Neuron (in vitro differentiated cells): ENCODE data around the gene ZNF385A.

ENCODE experiments used
- H2AFZ ChIP-seq: one replicate; pipeline ENCODE4 v1.6.1; 2013; ENCODE audit warnings: low read depth, mild to moderate bottlenecking, inconsistent platforms, low read length, moderate library complexity
- H3K27me3 ChIP-seq: one replicate; pipeline ENCODE4 v1.6.1; 2013; ENCODE audit warnings: low read length; ENCODE audit not compliant: insufficient read depth
- H3K36me3 ChIP-seq: one replicate; pipeline ENCODE4 v1.6.1; 2013; ENCODE audit warnings: low read length; ENCODE audit not compliant: insufficient read depth
- H3K4me1 ChIP-seq: one replicate; pipeline ENCODE4 v1.6.1; 2013; ENCODE audit warnings: low read length; ENCODE audit not compliant: insufficient read depth
- H3K4me3 ChIP-seq: 2 replicates; pipeline ENCODE4 v1.5.1; 2013; ENCODE audit warnings: mild to moderate bottlenecking, low read length, moderate library complexity
- H3K9me3 ChIP-seq: one replicate; pipeline ENCODE4 v1.6.1; 2013; ENCODE audit warnings: low read length

Gene ZNF385A

DNA sequence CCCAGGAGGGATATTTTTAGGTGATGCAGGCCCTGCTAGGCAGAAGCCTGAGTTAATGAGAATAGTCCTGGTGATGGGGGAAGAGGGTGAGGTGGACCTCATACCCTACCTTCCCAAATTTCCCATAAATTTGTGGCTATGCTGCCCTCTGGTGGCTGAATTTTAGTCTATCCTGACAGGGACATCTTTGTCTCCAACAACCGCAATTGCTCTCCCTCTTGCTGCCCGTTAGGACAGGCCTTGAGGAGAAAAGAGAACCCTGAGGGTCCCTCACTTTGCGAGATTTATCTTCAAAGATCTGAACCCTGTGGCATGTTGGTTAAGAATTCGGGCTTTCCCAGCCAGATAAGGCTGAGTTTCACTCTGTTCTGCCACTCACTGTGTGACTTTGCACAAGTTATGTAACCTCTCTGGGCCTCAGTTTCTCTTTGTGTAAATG, 9.8 kb upstream of the ZNF385A start:
- no peak overlapping the region for H3K4me3 ChIP-seq
- H2AFZ ChIP-seq: no peak overlapping the region
- no peaks in the 10 kb centered on the region for H3K27me3 ChIP-seq
- H3K4me1 ChIP-seq: peaks cover 3% of the 10 kb centered on the region
- no peaks in the 10 kb centered on the region for H3K9me3 ChIP-seq
- no peaks in the 10 kb centered on the region for H3K36me3 ChIP-seq

DNA sequence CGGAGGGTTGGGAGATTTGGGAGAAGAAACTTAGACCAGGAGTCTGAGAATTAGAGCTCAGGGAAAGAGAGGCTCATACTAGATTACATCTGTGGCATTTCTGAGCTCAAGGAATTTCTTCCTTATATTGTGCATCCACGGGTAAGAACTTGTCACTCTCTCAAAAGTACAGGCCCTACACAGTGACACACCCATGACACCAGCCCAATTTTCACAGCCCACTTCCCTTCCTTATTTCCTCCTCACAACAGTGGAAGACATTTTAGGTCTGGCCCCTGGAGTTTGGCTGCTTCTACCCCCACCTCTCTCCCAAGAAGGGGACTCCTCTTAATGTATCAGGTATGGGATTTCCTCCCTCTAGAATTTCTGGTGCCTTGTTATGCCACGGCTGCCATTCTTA, 9.2 kb upstream of the ZNF385A start:
- Histone ChIP-seq H2AFZ (no peak overlapping the region), H3K4me3 (no peak overlapping the region), H3K27me3 (no peaks in the 10 kb centered on the region), H3K9me3 (no peaks in the 10 kb centered on the region), H3K36me3 (no peaks in the 10 kb centered on the region), H3K4me1 (peaks cover 3% of the 10 kb centered on the region)

DNA sequence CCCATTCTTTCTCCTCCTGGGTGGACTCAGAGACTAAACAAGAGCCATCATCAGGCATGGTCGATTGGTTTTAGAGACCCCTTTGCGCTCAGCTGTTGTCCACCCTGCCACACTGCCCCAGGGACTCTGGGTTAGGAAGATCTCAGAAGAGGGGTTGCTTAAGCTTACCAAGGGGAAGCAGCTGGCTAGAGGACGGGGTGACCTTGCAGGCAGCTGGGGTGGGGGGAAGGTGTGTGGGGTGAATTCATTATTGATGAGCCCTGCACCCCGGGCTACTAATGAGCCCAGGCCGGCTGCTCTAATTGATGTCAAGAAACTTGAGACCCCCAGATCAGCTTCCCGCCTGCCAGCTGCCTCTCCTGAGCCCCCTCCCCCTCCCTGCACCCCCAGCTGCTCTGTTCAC, 8.7 kb upstream of the ZNF385A start:
- no peaks in the 10 kb centered on the region for H3K9me3 ChIP-seq
- H3K4me3 ChIP-seq: no peak overlapping the region
- no peak overlapping the region for H2AFZ ChIP-seq
- no peaks in the 10 kb centered on the region for H3K36me3 ChIP-seq
- peaks cover 3% of the 10 kb centered on the region for H3K4me1 ChIP-seq
- H3K27me3 ChIP-seq: peaks cover 1% of the 10 kb centered on the region

DNA sequence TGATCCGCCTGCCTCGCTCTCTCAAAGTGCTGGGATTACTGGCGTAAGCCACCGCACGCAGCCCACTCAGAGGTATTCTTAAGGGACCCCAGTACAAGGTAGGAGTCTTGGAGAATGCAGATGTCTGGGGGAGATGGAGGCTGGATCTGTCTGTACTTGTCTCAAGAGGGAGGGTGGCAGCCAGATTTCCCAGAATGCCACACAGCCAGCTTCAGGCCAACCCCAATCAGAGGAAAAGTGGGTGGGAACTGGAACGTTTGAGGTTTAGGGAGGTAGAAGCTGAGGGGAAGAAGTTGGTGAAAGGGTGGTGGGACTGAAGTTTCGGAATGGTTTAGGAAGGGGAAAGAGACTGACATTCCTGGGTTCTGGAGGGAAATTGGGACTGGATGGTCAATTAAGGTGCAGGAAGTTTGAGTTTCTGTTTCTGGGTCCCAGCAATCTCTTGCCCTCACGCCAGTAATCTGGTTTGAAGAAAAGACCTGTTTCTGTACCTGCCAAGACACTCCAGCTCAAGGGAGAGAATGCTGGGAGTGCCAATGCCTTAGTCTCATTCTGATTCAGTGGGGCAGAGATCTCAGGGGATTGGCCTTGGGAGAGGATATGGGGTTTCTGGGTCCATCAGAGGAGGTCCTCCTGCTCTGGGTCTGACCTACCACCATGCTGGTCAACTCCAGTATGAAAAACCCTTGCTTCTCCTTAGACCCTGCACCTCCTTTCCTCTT, 8.1 kb upstream of the ZNF385A start:
- Histone ChIP-seq H3K4me1 (peaks cover 3% of the 10 kb centered on the region), H3K4me3 (no peak overlapping the region), H3K36me3 (no peaks in the 10 kb centered on the region), H3K9me3 (no peaks in the 10 kb centered on the region), H3K27me3 (peaks cover 3% of the 10 kb centered on the region), H2AFZ (no peak overlapping the region)

DNA sequence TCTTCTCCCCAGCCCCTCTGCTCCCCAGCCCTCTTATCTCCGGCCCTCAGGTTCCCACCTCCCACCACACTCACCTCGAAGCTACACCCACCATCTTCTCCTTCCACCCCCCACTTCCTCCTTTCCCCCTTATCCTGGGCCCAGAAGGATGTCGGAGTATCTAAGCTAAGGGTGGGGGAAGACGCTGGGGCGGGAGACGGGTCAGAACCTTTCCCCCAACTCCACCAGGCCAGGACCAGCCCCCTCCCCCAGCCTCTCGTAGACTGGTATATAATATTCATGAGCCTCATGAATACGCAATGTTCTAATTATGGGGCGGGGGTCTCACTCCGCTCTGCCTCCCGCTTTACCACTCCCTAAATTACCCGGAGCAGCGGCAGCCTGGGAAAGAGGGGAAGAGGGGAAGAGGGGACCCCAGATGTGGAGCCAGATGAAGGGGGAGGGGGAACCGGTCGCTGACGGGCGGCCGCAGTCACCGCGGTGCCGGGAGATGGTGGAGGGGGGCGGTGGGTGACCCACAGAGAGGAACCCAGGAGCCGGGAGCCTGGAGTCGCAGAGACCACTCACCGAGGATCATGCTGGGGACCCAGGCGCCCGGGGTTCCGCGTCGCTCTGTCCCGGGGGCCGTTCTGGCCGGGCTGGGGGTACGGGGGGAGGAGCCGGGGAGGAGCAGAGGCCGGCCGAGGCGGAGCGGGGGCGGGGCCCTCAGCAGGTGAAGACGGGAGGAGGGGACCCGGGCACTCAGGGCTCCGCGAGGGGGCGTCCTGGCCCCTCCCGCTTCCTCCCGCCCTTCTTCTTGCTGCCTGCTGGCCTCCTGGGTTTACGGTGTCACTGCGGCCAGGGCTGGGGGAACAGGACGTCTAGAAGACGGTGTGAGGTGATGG, 6.4 kb upstream of the ZNF385A start:
- H3K27me3 ChIP-seq: peaks cover 3% of the 10 kb centered on the region
- no peaks in the 10 kb centered on the region for H3K9me3 ChIP-seq
- H2AFZ ChIP-seq: no peak overlapping the region
- no peak overlapping the region for H3K4me3 ChIP-seq
- H3K4me1 ChIP-seq: peaks cover 15% of the 10 kb centered on the region
- no peaks in the 10 kb centered on the region for H3K36me3 ChIP-seq

DNA sequence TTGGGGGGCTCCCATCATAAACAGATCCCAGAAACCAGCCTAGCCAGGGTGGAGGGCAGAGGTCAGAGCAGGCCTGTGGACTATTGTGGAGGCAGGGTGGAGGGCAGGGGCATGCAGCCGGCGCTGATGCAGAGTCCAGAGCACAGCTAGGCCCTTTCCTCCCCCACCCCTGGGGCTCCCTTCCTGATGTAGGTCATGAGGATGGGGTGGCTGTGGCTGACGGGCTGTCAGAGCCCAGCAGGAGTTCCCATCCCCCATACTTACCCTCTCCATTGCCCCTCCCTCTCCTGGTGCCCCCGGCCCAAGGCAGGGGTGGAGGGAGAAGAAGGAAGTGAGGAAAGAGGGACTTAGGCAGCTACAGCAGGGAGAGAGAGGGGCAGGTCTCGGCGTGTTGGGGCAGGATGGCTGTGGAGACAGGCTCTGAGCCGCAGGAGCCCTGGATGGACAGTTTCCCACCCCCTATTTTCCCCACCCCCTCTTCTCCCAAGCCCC, 5.7 kb upstream of the ZNF385A start:
- Histone ChIP-seq H3K36me3 (no peaks in the 10 kb centered on the region), H3K4me1 (peaks cover 21% of the 10 kb centered on the region), H3K9me3 (no peaks in the 10 kb centered on the region), H3K27me3 (peaks cover 3% of the 10 kb centered on the region), H2AFZ (no peak overlapping the region), H3K4me3 (no peak overlapping the region)

DNA sequence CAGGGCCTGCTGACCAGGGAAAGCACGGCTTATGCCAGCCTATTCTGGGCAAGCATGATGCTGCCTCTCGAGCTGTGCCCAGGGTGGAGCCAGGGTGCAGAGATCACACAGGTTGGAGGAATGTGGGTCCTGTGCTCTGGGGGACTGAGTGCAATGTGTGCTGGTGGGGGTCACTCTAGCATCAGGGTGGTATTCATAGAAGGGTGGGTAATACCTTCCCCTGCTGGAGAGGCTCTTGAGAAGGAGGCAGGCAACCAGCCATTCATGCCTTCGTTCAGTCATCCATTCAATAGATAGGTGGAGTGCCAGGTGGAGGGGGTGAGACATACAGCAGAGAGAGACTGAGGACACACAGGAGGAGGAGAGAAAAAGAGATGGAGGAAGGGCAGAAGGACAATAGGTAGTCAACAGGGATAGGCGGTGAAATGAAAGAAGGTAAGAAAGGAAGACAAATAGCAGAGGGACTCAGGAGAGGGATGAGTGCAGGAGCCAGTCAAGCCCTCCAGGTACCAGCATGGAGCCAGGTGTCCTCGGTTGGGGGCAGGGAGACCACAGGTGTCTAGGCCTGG, 5.2 kb upstream of the ZNF385A start:
- Histone ChIP-seq H2AFZ (no peak overlapping the region), H3K9me3 (no peaks in the 10 kb centered on the region), H3K4me1 (peaks cover 24% of the 10 kb centered on the region), H3K36me3 (no peaks in the 10 kb centered on the region), H3K27me3 (peaks cover 3% of the 10 kb centered on the region), H3K4me3 (no peak overlapping the region)

DNA sequence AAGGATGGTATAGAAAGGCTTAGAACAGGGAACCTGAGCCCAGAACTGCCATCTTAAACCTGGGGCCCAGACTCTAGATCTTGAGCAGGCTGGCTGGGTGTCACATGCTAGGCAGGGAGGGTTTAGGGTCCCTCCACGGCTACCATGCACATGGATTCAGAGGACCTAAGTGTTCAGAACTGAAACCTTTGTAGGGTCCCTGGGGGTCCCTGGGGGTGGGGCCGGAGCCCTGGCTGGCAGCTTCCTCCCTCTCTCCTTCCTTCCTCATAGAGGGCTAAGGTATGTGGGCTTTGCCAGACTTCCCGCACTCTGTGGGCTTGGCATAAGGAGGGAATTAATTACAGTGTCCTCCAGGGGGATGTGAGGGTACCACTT, 4.6 kb upstream of the ZNF385A start:
- no peak overlapping the region for H2AFZ ChIP-seq
- H3K4me1 ChIP-seq: peaks cover 24% of the 10 kb centered on the region
- H3K27me3 ChIP-seq: peaks cover 3% of the 10 kb centered on the region
- H3K9me3 ChIP-seq: no peaks in the 10 kb centered on the region
- H3K36me3 ChIP-seq: no peaks in the 10 kb centered on the region
- H3K4me3 ChIP-seq: no peak overlapping the region

DNA sequence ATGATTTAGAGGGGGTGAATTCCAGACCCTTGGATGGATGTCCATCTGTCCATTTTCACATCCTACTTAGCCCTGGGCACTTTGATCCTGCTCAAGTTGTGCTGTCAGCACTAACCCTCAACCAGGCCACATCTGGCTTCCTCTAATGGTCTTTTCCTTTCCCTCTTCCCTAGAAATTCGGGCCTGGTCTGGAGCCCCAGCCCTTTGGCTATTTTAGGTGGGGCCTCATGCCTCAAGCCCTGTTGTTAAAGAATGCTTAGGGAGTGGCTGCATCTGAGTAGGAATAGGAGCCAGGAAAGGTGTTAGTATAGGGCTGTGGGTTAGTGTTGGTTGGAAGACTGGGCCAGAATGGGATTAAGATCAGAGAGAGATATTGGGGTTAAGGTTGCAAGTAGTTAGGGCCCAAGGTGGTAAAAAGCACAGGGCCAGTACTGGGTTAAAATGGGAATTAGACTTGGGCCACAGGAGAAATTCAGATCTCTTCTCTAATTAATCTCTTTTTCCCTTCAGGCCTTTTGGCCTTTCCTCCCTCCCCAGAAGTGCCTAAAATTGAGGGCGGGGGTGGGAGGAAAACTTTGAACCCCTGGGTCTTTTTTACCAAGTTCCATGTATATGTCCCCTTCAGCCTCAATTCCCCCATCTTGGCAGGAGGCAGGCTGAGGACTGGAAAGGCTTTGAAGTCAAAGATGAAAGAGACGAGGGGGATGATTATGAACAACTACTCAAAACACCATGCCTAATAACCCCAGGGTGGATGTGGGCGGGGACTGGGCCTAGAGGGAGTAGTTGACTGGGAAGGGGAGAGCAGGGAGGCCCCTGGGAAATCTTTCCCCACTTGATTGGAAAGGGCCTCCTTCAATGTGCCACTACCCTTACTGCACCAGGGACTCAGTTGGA, 4.0 kb upstream of the ZNF385A start:
- Histone ChIP-seq H3K36me3 (no peaks in the 10 kb centered on the region), H2AFZ (no peak overlapping the region), H3K4me3 (no peak overlapping the region), H3K9me3 (no peaks in the 10 kb centered on the region), H3K4me1 (peaks cover 24% of the 10 kb centered on the region), H3K27me3 (peaks cover 3% of the 10 kb centered on the region)

DNA sequence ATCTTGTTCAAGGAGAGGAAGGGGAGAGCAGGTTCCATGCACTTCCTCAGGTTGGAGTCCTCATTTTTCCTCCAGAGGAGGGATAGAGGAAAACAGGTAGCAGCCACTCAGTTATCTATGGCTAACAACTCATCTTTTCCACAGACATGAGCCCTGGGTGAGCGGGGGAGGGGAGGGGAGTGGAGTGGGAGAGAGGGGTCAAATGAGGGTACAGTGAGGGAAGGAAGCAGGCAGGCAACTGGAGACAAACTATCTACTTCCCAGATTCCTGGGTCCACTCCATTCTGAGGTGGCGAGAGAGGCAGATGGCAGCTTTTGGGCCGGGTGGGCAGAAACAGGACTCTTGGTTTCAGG, 2.6 kb upstream of the ZNF385A start:
- H2AFZ ChIP-seq: no peak overlapping the region
- H3K4me3 ChIP-seq: no peak overlapping the region
- H3K9me3 ChIP-seq: no peaks in the 10 kb centered on the region
- H3K36me3 ChIP-seq: no peaks in the 10 kb centered on the region
- H3K27me3 ChIP-seq: peaks cover 3% of the 10 kb centered on the region
- H3K4me1 ChIP-seq: peaks cover 24% of the 10 kb centered on the region

DNA sequence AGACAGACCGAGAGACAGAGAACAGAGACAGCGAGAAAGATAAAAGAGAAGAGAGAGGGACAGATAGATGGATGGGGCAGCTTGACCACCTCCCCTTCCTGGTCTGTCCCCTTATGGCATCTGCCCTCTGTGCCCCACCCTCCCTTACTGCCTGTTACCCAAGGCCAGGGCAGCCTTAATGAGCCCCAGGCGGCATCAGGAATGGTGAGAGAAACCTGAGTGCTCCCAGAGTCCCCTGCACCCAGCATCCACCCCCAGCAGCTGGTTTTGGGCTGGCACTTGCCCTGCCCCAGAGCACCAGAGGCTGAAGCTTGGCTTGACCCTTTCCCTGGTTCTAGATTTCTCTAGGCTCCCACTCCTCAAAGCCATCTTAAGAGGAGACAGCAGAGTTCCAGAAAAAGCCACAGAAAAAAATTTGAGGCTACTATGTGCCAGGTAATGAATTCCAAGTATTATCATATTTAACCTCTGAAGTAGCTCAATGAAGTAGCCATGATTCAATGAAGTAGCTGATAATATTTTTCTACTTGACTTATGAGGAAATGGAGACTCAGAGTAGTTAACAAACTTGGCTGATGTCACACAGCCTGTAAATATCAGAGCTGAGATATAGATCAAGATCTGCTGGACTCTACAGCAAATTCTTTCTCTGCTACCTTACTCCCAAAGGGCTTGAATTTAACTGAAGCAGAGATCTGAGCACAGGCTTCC, 2.0 kb upstream of the ZNF385A start:
- Histone ChIP-seq H3K4me3 (no peak overlapping the region), H3K9me3 (no peaks in the 10 kb centered on the region), H3K36me3 (no peaks in the 10 kb centered on the region), H3K4me1 (peaks cover 24% of the 10 kb centered on the region), H3K27me3 (peaks cover 3% of the 10 kb centered on the region), H2AFZ (no peak overlapping the region)

DNA sequence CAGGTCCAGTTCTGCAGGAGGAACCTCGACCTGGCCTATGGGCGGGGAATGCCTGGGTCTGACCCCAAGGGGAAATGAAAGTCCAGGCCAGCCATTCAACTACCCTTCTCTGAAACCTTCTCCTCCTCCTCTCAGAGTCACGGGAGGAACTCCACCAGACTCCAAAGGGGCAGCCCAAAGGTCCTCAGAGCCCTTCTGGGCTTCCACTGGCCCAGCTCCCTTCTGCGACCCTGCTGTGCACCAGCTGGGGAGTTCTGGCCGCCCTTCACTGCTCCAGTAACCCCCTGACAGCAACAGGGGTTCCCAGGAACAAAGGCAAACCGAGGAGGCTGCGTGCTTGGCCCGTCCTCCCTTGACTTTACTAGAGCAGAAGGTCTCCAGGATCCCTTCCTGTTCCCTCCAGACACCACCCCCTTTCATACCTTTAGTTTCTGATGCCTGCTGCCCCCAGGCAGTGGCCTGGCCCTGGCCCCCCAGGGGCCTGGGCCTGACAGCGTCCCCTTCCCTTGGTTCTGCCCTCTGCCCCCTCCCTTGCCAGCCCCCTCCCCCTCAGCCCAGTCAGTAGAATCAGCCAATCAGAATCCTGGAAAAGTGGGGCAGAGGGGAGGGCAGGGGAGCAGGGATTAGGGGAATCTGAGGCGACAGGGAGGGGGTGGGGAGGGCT, 850 bp upstream of the ZNF385A start:
- peaks cover 24% of the 10 kb centered on the region for H3K4me1 ChIP-seq
- H2AFZ ChIP-seq: no peak overlapping the region
- no peak overlapping the region for H3K4me3 ChIP-seq
- peaks cover 3% of the 10 kb centered on the region for H3K27me3 ChIP-seq
- H3K9me3 ChIP-seq: no peaks in the 10 kb centered on the region
- no peaks in the 10 kb centered on the region for H3K36me3 ChIP-seq
